ENCODE results near the gene FGF8. TPM values are rescaled to one million over a fixed set of nuclear protein-coding genes. Genes with fewer than 3 reads are reported as not detected.

The FGF8 gene
- total RNA-seq, 1 donor from 2014 or later = 0.35 TPM

GRCh38 chr10:101758858-101759257 is 17.1 kb downstream of the FGF8 start:
- no peaks in the 10 kb centered on the region for H3K36me3 Mint-ChIP-seq (ENCODE audit: low read depth)
- H3K4me1 Mint-ChIP-seq = no peaks in the 10 kb centered on the region
- H3K27me3 Mint-ChIP-seq = peaks cover 33% of the 10 kb centered on the region
- no peaks in the 10 kb centered on the region for H3K9me3 Mint-ChIP-seq
- no peak overlapping the region for H3K4me3 Mint-ChIP-seq
- no peak overlapping the region for H3K27ac Mint-ChIP-seq
- DNase-seq = no peak
- intact Hi-C loops (cut with micrococcal nuclease) = no loop called here

DNA sequence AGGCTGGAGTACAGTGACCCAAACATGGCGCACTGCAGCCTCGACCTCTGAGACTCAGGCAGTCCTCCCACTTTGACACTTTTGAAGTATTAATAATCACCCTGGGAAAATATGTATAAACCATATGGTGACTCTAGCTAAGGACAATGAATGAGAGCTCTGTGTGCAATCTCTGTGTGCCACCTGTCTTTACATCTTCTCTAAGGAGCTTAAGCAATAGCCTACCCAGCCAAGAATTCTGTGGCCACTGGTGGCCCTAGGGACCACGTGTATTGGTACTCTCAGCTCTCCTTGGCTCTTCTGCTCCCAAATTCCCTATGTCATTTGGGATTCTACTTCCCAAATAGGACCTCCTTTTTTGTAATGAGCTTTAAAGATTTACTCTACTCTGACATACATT is 23.7 kb downstream of the FGF8 start:
- intact Hi-C loops (cut with micrococcal nuclease) = no loop called here
- Mint-ChIP-seq H3K4me3 (no peak overlapping the region), H3K9me3 (no peaks in the 10 kb centered on the region), H3K27me3 (peaks cover 31% of the 10 kb centered on the region), H3K4me1 (no peaks in the 10 kb centered on the region), H3K36me3 (ENCODE audit: low read depth) (no peaks in the 10 kb centered on the region), H3K27ac (no peak overlapping the region)
- DNase-seq = no peak

DNA sequence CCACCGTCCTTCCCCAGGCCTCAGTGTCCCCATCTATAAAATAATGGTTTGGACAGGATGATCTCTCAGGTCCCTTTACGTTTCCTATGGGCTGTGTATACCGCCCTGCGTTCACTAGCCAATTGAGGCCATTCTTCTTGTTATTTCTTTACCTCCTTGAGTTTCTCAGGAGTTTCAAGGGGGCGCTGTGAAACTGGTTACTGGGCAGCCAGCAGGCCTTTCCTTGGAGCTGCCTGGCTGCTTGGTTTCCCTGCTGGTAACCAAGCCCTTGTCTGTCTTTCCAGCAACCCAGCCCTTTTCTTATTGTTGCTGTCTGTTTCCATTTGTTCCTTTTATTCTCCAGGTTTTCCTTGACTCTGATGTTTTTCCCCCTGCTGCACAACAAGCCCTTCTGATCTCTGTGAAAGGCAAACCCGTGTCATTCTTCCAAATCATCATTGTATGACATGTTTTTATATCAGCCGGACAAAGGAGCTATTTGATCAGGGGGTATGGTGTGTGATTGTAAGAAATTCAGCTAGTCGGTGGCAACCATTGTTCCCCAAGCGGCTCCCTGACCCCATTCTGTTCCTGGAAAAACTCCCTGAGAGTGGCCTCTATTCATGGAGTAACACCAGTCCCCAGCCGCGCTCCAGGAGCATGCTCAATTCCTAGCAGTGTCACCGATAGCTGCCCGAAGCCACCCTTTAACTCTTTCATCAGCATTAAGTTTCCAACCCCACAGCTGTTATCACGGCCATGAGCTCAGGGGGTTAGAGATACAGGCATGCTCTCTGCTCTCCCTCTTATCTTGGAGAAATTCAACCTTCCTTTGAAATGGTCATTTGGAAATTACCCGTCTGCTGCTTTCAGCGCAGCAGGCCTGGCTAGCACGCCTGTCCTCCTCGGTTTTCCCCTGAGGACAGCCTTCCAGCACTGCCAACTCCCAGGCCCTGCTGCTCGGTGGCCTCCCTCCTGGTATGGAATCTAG is 26.6 kb downstream of the FGF8 start:
- Mint-ChIP-seq H3K27ac (peak overlapping the region; percentile 38), H3K36me3 (ENCODE audit: low read depth) (no peaks in the 10 kb centered on the region), H3K27me3 (peaks cover 22% of the 10 kb centered on the region), H3K4me3 (no peak overlapping the region), H3K4me1 (no peaks in the 10 kb centered on the region), H3K9me3 (no peaks in the 10 kb centered on the region)
- DNase-seq = no peak
- intact Hi-C loops (cut with micrococcal nuclease) = no loop called here

- Mint-ChIP-seq H3K27ac (no peak overlapping the region), H3K36me3 (ENCODE audit: low read depth) (no peaks in the 10 kb centered on the region), H3K4me3 (no peak overlapping the region), H3K27me3 (peaks cover 15% of the 10 kb centered on the region), H3K4me1 (no peaks in the 10 kb centered on the region), H3K9me3 (no peaks in the 10 kb centered on the region)
- DNase-seq = no peak
- intact Hi-C loops (cut with micrococcal nuclease) = no loop called here
Observed at GRCh38 chr10:101748496-101748895, 27.4 kb downstream of the FGF8 start.

GRCh38 chr10:101745074-101745696 is 30.7 kb downstream of the FGF8 start:
- Mint-ChIP-seq H3K27ac (no peak overlapping the region), H3K4me1 (no peaks in the 10 kb centered on the region), H3K27me3 (peaks cover 19% of the 10 kb centered on the region), H3K36me3 (ENCODE audit: low read depth) (no peaks in the 10 kb centered on the region), H3K4me3 (no peak overlapping the region), H3K9me3 (no peaks in the 10 kb centered on the region)
- DNase-seq = no peak
- intact Hi-C loops (cut with micrococcal nuclease) = no loop called here

GRCh38 chr10:101744267-101744666 is 31.6 kb downstream of the FGF8 start:
- DNase-seq = no peak
- H3K36me3 Mint-ChIP-seq (ENCODE audit: low read depth) = no peaks in the 10 kb centered on the region
- H3K4me1 Mint-ChIP-seq = no peaks in the 10 kb centered on the region
- no peak overlapping the region for H3K27ac Mint-ChIP-seq
- H3K4me3 Mint-ChIP-seq = no peak overlapping the region
- peaks cover 21% of the 10 kb centered on the region for H3K27me3 Mint-ChIP-seq
- H3K9me3 Mint-ChIP-seq = no peaks in the 10 kb centered on the region
- intact Hi-C loops (cut with micrococcal nuclease) = no loop called here

- H3K4me1 Mint-ChIP-seq = no peaks in the 10 kb centered on the region
Observed at GRCh38 chr10:101741938-101742337, 34.0 kb downstream of the FGF8 start.

DNA sequence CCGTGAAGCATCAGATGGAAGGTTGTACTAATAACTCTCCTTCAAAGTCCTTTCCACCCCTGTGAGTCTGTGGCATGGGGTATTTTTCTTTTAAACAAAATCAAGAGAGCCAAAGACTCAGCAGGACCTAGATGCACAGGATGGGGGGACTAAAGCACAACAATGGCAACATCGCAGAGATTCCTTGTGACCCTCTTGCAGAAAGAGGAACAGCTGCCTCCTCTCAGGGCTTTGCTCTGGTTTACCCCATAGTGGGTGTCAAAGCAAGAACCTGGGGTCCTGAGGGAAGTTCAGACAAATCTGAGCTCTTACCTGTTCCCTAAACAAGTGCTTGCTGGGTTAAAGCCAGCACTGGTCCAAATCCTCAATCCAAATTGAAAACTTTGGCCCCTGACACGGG is 39.2 kb downstream of the FGF8 start:
- no peaks in the 10 kb centered on the region for H3K9me3 Mint-ChIP-seq
- H3K27me3 Mint-ChIP-seq = peaks cover 28% of the 10 kb centered on the region
- intact Hi-C loops (cut with micrococcal nuclease) = no loop called here
- DNase-seq = no peak
- no peaks in the 10 kb centered on the region for H3K36me3 Mint-ChIP-seq (ENCODE audit: low read depth)
- H3K4me3 Mint-ChIP-seq = no peak overlapping the region
- H3K4me1 Mint-ChIP-seq = no peaks in the 10 kb centered on the region
- H3K27ac Mint-ChIP-seq = no peak overlapping the region

More at GRCh38 chr10:101741938-101742337, 34.0 kb downstream of the FGF8 start:
- Mint-ChIP-seq H3K4me3 (no peak overlapping the region), H3K27ac (no peak overlapping the region), H3K36me3 (ENCODE audit: low read depth) (no peaks in the 10 kb centered on the region), H3K9me3 (no peaks in the 10 kb centered on the region), H3K27me3 (peaks cover 21% of the 10 kb centered on the region)
- intact Hi-C loops (cut with micrococcal nuclease) = no loop called here
- no peak for DNase-seq

DNA sequence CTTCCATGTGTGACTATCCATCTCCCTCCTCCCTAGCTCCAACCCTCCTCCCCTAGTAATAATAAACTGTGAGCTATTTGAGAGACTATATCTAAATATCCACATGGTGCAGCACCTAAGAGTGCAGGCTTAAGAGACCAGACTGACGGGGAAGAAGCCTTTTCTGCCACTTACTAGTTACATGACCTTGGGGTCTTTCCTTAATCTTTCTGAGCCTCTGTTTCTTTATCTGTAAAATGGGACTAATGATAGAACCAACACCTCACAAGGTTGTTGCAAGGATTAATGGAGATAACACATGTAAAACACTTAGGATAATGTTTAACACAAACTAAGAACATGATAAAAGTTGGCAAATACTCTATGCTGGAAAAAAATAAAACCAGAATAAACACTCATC is 43.8 kb downstream of the FGF8 start:
- intact Hi-C loops (cut with micrococcal nuclease) = no loop called here
- no peak overlapping the region for H3K27ac Mint-ChIP-seq
- no peaks in the 10 kb centered on the region for H3K36me3 Mint-ChIP-seq (ENCODE audit: low read depth)
- no peak for DNase-seq
- no peaks in the 10 kb centered on the region for H3K4me1 Mint-ChIP-seq
- H3K27me3 Mint-ChIP-seq = peaks cover 36% of the 10 kb centered on the region
- H3K9me3 Mint-ChIP-seq = no peaks in the 10 kb centered on the region
- H3K4me3 Mint-ChIP-seq = no peak overlapping the region

DNA sequence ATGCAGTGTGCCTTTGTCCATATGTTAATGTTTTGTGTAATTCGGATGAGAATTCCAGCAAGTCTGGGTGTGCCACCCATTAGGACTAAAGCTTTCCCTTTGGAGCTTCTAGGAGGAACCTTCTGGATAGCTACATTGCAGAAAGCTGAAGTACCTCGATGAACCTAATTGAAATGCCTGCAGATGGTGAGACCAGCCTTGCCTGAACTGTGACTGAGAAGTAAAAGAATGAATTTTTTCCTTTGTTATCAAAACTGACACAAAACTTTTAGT is 49.9 kb downstream of the FGF8 start:
- intact Hi-C loops (cut with micrococcal nuclease) = no loop called here
- no peaks in the 10 kb centered on the region for H3K4me1 Mint-ChIP-seq
- H3K27ac Mint-ChIP-seq = no peak overlapping the region
- no peaks in the 10 kb centered on the region for H3K9me3 Mint-ChIP-seq
- H3K27me3 Mint-ChIP-seq = peaks cover 16% of the 10 kb centered on the region
- no peak overlapping the region for H3K4me3 Mint-ChIP-seq
- no peaks in the 10 kb centered on the region for H3K36me3 Mint-ChIP-seq (ENCODE audit: low read depth)
- no peak for DNase-seq

DNA sequence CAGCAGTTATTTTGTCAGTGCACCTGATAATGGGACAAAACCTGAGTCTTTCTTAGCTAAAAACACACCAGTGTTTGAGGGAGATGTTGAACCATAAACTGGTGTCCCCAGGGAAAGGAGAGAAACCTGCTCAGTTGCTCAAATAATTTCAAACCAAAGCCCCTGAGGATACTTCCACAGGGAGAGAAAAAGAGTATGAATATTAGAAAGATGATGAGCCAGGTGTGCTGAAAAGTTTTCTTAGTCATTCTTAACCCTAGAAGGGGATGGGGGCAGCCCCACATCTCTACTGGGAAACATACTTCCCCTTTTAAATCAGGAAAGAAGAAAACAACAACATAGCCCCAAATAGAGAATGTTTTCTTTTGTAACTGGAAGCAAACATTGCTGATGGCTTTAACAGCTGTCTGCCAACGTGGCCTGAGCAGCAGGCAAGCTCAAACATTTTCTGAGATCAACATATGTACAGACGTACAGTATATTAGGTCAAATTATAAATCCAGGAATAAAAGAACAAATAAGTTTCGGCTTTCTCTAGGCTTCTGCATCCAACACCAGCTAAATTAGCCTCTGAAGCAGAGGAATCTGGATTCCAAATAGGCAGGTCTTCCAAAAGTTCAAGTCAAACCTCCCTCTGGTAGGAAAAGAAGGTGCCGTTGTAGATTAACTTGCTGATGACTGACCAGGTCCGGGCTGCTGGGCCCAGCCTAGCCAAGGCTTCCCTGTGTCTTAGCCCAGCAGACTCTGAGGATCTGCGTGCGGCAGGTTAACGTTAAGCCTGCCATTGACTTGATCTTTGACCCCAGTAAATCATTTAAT is 50.4 kb downstream of the FGF8 start:
- Mint-ChIP-seq H3K9me3 (no peaks in the 10 kb centered on the region), H3K27me3 (peaks cover 16% of the 10 kb centered on the region), H3K4me3 (no peak overlapping the region), H3K36me3 (ENCODE audit: low read depth) (no peaks in the 10 kb centered on the region), H3K4me1 (no peaks in the 10 kb centered on the region), H3K27ac (no peak overlapping the region)
- intact Hi-C loops (cut with micrococcal nuclease) = no loop called here
- no peak for DNase-seq

DNA sequence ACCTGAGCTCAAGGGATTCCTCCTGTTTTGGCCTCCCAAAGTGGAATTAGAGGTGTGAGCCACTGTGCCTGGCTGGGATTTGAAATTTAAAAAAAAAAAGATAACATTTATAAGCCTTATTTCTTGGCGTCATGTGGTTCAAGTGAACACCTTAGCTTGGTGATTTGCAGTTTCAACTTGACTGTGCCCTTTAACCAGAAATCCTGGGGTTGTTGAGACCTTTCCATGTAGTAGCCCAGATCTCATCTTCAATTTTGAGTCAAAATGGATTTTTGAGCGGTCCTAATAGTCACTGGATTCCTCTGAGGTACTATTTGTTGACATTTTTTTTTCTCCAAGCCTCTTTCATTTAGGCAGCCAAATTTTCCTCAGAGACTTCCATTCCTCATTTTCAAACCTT is 51.5 kb downstream of the FGF8 start:
- H3K9me3 Mint-ChIP-seq = no peaks in the 10 kb centered on the region
- no peak overlapping the region for H3K4me3 Mint-ChIP-seq
- H3K4me1 Mint-ChIP-seq = no peaks in the 10 kb centered on the region
- DNase-seq = no peak
- H3K36me3 Mint-ChIP-seq (ENCODE audit: low read depth) = no peaks in the 10 kb centered on the region
- H3K27me3 Mint-ChIP-seq = peaks cover 13% of the 10 kb centered on the region
- intact Hi-C loops (cut with micrococcal nuclease) = no loop called here
- H3K27ac Mint-ChIP-seq = no peak overlapping the region

GRCh38 chr10:101723176-101723575 is 52.7 kb downstream of the FGF8 start:
- peaks cover 11% of the 10 kb centered on the region for H3K27me3 Mint-ChIP-seq

GRCh38 chr10:101721806-101722205 is 54.1 kb downstream of the FGF8 start:
- intact Hi-C loops (cut with micrococcal nuclease) = no loop called here
- no peak overlapping the region for H3K27ac Mint-ChIP-seq
- no peak overlapping the region for H3K4me3 Mint-ChIP-seq
- peaks cover 4% of the 10 kb centered on the region for H3K4me1 Mint-ChIP-seq
- peaks cover 9% of the 10 kb centered on the region for H3K27me3 Mint-ChIP-seq
- no peaks in the 10 kb centered on the region for H3K9me3 Mint-ChIP-seq
- H3K36me3 Mint-ChIP-seq (ENCODE audit: low read depth) = no peaks in the 10 kb centered on the region
- no peak for DNase-seq

More at GRCh38 chr10:101723176-101723575, 52.7 kb downstream of the FGF8 start:
- Mint-ChIP-seq H3K27ac (no peak overlapping the region), H3K4me3 (no peak overlapping the region), H3K36me3 (ENCODE audit: low read depth) (no peaks in the 10 kb centered on the region), H3K4me1 (no peaks in the 10 kb centered on the region), H3K9me3 (no peaks in the 10 kb centered on the region)
- intact Hi-C loops (cut with micrococcal nuclease) = no loop called here
- DNase-seq = no peak

All from activated CD4-positive, alpha-beta T cell treated with anti-CD3 and anti-CD28 coated beads, Interleukin-2, amount 10 ng/mL, durations not matched to agents 24 days and 14 days (primary cell).